ENCODE measurements around the gene ADAM11. TPM values are rescaled to one million over a fixed set of nuclear protein-coding genes. Genes with fewer than 3 reads are reported as not detected.
A peak's percentile ranks its signal among the peaks of the same experiment; 100 is the strongest.
"Not testable (repeated sequence)": the region's sequence is repeated elsewhere in the genome, so short reads cannot be mapped to it uniquely, and the experiment has no call there.

ADAM11 gene
- total RNA-seq, 2 donors from 2014 or later, result 0.13 to 0.74 TPM

GRCh38 chr17:44749980-44750318, 8.8 kb upstream of the ADAM11 start:
- peaks cover 3% of the 10 kb centered on the region for H3K27me3 Mint-ChIP-seq
- H3K4me1 Mint-ChIP-seq, result no peaks in the 10 kb centered on the region
- H3K9me3 Mint-ChIP-seq, result no peaks in the 10 kb centered on the region
- H3K4me3 Mint-ChIP-seq, result no peak overlapping the region
- H3K36me3 Mint-ChIP-seq (ENCODE audit: low read depth), result no peaks in the 10 kb centered on the region
- H3K27ac Mint-ChIP-seq, result peak overlapping the region; percentile 11
- ATAC-seq (replicated peaks), result no peak

GRCh38 chr17:44751331-44751730, 7.5 kb upstream of the ADAM11 start:
- ATAC-seq (replicated peaks), result no peak
- Mint-ChIP-seq H3K27me3 (peaks cover 3% of the 10 kb centered on the region), H3K4me1 (no peaks in the 10 kb centered on the region), H3K9me3 (no peaks in the 10 kb centered on the region), H3K4me3 (no peak overlapping the region), H3K27ac (peak overlapping the region; percentile 2), H3K36me3 (ENCODE audit: low read depth) (no peaks in the 10 kb centered on the region)

- ATAC-seq (replicated peaks), result no peak
- no peaks in the 10 kb centered on the region for H3K36me3 Mint-ChIP-seq (ENCODE audit: low read depth)
- no peak overlapping the region for H3K4me3 Mint-ChIP-seq
- H3K9me3 Mint-ChIP-seq, result no peaks in the 10 kb centered on the region
- H3K27ac Mint-ChIP-seq, result no peak overlapping the region
- H3K4me1 Mint-ChIP-seq, result no peaks in the 10 kb centered on the region
- H3K27me3 Mint-ChIP-seq, result peaks cover 3% of the 10 kb centered on the region
Measured at GRCh38 chr17:44751806-44752205, 7.0 kb upstream of the ADAM11 start.

- Mint-ChIP-seq H3K27ac (no peak overlapping the region), H3K4me3 (no peak overlapping the region), H3K4me1 (no peaks in the 10 kb centered on the region), H3K9me3 (no peaks in the 10 kb centered on the region), H3K36me3 (ENCODE audit: low read depth) (no peaks in the 10 kb centered on the region), H3K27me3 (peaks cover 11% of the 10 kb centered on the region)
- no peak for ATAC-seq (replicated peaks)
Measured at GRCh38 chr17:44752953-44753861, 5.6 kb upstream of the ADAM11 start.

GRCh38 chr17:44754276-44754675, 4.5 kb upstream of the ADAM11 start:
- no peaks in the 10 kb centered on the region for H3K36me3 Mint-ChIP-seq (ENCODE audit: low read depth)
- no peaks in the 10 kb centered on the region for H3K4me1 Mint-ChIP-seq
- H3K27me3 Mint-ChIP-seq, result peaks cover 12% of the 10 kb centered on the region
- no peak for ATAC-seq (replicated peaks)
- H3K27ac Mint-ChIP-seq, result no peak overlapping the region
- H3K9me3 Mint-ChIP-seq, result no peaks in the 10 kb centered on the region
- H3K4me3 Mint-ChIP-seq, result no peak overlapping the region

- H3K9me3 Mint-ChIP-seq; H3K36me3 Mint-ChIP-seq (ENCODE audit: low read depth); H3K4me3 Mint-ChIP-seq; ATAC-seq (replicated peaks); H3K27ac Mint-ChIP-seq; H3K4me1 Mint-ChIP-seq: not testable (repeated sequence)
- peaks cover 12% of the 10 kb centered on the region for H3K27me3 Mint-ChIP-seq
Measured at GRCh38 chr17:44755180-44755579, 3.6 kb upstream of the ADAM11 start.

- Mint-ChIP-seq H3K36me3 (ENCODE audit: low read depth) (no peaks in the 10 kb centered on the region), H3K9me3 (no peaks in the 10 kb centered on the region), H3K27ac (no peak overlapping the region), H3K4me1 (no peaks in the 10 kb centered on the region), H3K4me3 (no peak overlapping the region), H3K27me3 (peaks cover 25% of the 10 kb centered on the region)
- ATAC-seq (replicated peaks), result no peak
Measured at GRCh38 chr17:44757045-44757917, 1.5 kb upstream of the ADAM11 start.

GRCh38 chr17:44757918-44758413, 822 bp upstream of the ADAM11 start:
- peaks cover 25% of the 10 kb centered on the region for H3K27me3 Mint-ChIP-seq
- H3K4me1 Mint-ChIP-seq, result no peaks in the 10 kb centered on the region
- ATAC-seq (replicated peaks), result no peak
- H3K9me3 Mint-ChIP-seq, result no peaks in the 10 kb centered on the region
- no peaks in the 10 kb centered on the region for H3K36me3 Mint-ChIP-seq (ENCODE audit: low read depth)
- H3K27ac Mint-ChIP-seq, result no peak overlapping the region
- H3K4me3 Mint-ChIP-seq, result peak overlapping the region; percentile 51

- Mint-ChIP-seq H3K4me3 (no peak overlapping the region), H3K36me3 (ENCODE audit: low read depth) (no peaks in the 10 kb centered on the region), H3K4me1 (no peaks in the 10 kb centered on the region), H3K27ac (no peak overlapping the region), H3K9me3 (no peaks in the 10 kb centered on the region), H3K27me3 (peaks cover 22% of the 10 kb centered on the region)
- ATAC-seq (replicated peaks), result peak; percentile 9
Measured at GRCh38 chr17:44759086-44759915, 513 bp downstream of the ADAM11 start.

- Mint-ChIP-seq H3K36me3 (ENCODE audit: low read depth) (no peaks in the 10 kb centered on the region), H3K4me1 (no peaks in the 10 kb centered on the region), H3K9me3 (no peaks in the 10 kb centered on the region), H3K27me3 (peaks cover 22% of the 10 kb centered on the region), H3K27ac (no peak overlapping the region), H3K4me3 (no peak overlapping the region)
- ATAC-seq (replicated peaks), result no peak
Measured at GRCh38 chr17:44759916-44760243, 1.1 kb downstream of the ADAM11 start.

GRCh38 chr17:44760474-44761308, 1.9 kb downstream of the ADAM11 start:
- H3K9me3 Mint-ChIP-seq, result no peaks in the 10 kb centered on the region
- no peak for ATAC-seq (replicated peaks)
- H3K27ac Mint-ChIP-seq, result no peak overlapping the region
- H3K4me1 Mint-ChIP-seq, result no peaks in the 10 kb centered on the region
- no peaks in the 10 kb centered on the region for H3K36me3 Mint-ChIP-seq (ENCODE audit: low read depth)
- peaks cover 22% of the 10 kb centered on the region for H3K27me3 Mint-ChIP-seq
- no peak overlapping the region for H3K4me3 Mint-ChIP-seq

GRCh38 chr17:44761932-44762810, 3.4 kb downstream of the ADAM11 start:
- Mint-ChIP-seq H3K36me3 (ENCODE audit: low read depth) (no peaks in the 10 kb centered on the region), H3K4me1 (no peaks in the 10 kb centered on the region), H3K27ac (no peak overlapping the region), H3K4me3 (no peak overlapping the region), H3K9me3 (no peaks in the 10 kb centered on the region), H3K27me3 (peaks cover 20% of the 10 kb centered on the region)
- no peak for ATAC-seq (replicated peaks)

GRCh38 chr17:44763170-44763569, 4.4 kb downstream of the ADAM11 start:
- H3K4me3 Mint-ChIP-seq, result no peak overlapping the region
- H3K27ac Mint-ChIP-seq, result no peak overlapping the region
- no peaks in the 10 kb centered on the region for H3K36me3 Mint-ChIP-seq (ENCODE audit: low read depth)
- no peak for ATAC-seq (replicated peaks)
- H3K9me3 Mint-ChIP-seq, result no peaks in the 10 kb centered on the region
- H3K27me3 Mint-ChIP-seq, result peaks cover 14% of the 10 kb centered on the region
- H3K4me1 Mint-ChIP-seq, result no peaks in the 10 kb centered on the region

All from activated T-helper 17 cell treated with anti-CD3 and anti-CD28 coated beads, Interleukin-2, amount 50 U/mL, for 72 hours (primary cell).